D721Med (cell line): ENCODE measurements around the gene DCPS.
"Not testable (repeated sequence)": the region's sequence is repeated elsewhere in the genome, so short reads cannot be mapped to it uniquely, and the experiment has no call there.

Experiments
- DNase-seq: peaks from one replicate; pipeline ENCODE4 v3.0.0; 2011; ENCODE audit warnings: low spot score; ENCODE audit not compliant: insufficient read length
- FAIRE-seq: peaks from 2 replicates; lab custom pipeline; 2011; peaks lifted over from hg19 to GRCh38; lab: Jason Lieb, UNC
- TF ChIP-seq, protein P1 (sequence below): IDR thresholded peaks from 2 replicates; pipeline ENCODE4 v1.5.1; 2012; ENCODE audit warnings: mild to moderate bottlenecking, control low read depth; ENCODE audit not compliant: insufficient read depth; ENCODE audit errors: missing control alignments

The DCPS gene

DNA sequence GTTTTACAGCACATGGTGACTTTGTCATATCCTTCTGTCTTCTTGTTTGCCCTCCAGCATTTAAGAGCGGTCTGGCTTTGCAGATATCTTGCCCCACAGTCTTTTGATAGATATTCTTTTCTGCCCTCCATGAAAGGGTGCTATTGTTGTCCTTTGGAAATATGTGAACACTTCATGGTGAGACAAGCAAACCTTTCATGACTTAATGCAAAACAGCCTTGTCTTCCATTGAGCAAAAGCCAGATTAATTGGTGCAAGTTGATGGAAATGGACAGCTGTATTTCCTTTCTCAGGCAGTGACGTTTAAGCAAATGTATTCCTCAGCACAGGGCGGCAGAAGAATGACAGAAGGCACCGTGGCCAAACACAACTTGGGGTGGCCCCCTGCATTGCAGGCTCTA lies 4.4 kb downstream of the DCPS start:
- TF ChIP-seq, protein P1, sequence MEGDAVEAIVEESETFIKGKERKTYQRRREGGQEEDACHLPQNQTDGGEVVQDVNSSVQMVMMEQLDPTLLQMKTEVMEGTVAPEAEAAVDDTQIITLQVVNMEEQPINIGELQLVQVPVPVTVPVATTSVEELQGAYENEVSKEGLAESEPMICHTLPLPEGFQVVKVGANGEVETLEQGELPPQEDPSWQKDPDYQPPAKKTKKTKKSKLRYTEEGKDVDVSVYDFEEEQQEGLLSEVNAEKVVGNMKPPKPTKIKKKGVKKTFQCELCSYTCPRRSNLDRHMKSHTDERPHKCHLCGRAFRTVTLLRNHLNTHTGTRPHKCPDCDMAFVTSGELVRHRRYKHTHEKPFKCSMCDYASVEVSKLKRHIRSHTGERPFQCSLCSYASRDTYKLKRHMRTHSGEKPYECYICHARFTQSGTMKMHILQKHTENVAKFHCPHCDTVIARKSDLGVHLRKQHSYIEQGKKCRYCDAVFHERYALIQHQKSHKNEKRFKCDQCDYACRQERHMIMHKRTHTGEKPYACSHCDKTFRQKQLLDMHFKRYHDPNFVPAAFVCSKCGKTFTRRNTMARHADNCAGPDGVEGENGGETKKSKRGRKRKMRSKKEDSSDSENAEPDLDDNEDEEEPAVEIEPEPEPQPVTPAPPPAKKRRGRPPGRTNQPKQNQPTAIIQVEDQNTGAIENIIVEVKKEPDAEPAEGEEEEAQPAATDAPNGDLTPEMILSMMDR, result no peak
- DNase-seq (no peak), FAIRE-seq (no peak)

DNA sequence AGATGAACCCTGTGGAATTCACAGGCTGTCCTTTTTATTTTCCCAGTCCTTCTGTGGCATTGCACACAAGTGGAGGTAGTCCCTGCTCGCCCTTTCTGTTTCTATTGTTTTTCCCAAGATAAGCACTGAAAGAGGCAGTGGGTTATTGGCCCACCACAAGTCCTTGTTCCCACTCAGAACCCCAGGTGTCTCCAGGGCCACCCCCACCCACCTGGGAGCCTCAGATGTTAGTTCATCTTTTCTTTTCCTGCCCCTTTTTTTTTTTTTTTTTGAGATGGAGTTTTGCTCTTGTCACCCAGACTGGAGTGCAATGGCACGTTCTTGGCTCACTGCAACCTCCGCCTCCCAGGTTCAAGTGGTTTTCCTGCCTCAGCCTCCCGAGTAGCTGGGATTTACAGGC lies 4.9 kb downstream of the DCPS start:
- DNase-seq, FAIRE-seq: not testable (repeated sequence)

DNA sequence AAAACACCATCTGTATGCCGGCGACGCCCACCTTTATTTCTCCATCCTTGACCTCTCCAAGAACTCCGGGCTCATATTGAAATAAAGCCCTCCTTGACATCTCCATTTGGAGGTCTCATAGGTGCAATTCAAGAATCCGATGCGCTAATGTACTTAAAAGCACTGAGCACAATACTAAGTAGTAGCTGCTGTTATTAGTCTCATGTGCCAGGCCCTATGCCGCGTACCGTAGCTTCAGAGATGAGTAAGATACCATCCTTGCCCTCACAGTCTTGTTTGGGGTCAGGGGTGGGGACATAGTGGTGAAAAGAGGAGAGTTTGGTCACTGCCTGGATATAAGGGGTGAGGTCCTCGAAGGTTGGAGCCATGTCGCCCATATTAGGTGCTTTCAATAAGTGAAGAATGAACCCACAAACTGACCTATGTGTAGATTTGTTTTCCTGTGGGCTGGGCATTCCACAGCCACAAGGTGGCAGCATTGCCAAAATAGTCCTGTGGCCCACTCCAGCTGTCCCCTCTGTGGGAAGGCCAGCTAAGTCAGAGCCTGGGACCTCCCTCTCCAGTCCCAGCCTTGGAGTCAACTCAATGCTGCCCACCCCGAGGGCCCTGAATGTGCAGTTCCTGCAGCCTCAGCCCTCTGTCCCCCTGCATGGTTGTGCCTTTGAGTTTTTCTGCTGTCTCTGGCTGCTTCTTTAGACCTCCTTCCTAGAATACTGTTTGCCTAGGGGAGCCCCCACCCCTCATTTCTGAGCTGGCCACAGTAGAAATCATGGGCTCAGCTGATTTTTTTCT lies 6.5 kb downstream of the DCPS start:
- DNase-seq (no peak), FAIRE-seq (no peak)
- TF ChIP-seq, protein P1, result peak; percentile 94

DNA sequence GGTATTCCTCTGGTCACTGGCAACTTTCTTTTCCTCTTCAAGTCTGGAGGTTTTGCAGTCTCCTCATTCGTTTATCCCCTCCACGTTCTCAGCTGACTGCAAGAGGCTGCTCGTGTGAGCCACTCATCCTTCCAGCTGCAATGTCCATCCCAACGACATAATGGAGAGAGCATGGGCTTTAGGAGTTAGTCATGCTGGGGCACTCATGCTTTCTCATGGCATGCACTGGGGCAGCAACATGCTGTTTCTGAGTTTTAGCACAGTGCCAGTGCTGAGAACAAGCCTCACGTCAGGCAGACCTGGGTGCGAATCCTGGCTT lies 7.1 kb downstream of the DCPS start:
- FAIRE-seq (no peak), DNase-seq (no peak)
- TF ChIP-seq, protein P1, result no peak

DNA sequence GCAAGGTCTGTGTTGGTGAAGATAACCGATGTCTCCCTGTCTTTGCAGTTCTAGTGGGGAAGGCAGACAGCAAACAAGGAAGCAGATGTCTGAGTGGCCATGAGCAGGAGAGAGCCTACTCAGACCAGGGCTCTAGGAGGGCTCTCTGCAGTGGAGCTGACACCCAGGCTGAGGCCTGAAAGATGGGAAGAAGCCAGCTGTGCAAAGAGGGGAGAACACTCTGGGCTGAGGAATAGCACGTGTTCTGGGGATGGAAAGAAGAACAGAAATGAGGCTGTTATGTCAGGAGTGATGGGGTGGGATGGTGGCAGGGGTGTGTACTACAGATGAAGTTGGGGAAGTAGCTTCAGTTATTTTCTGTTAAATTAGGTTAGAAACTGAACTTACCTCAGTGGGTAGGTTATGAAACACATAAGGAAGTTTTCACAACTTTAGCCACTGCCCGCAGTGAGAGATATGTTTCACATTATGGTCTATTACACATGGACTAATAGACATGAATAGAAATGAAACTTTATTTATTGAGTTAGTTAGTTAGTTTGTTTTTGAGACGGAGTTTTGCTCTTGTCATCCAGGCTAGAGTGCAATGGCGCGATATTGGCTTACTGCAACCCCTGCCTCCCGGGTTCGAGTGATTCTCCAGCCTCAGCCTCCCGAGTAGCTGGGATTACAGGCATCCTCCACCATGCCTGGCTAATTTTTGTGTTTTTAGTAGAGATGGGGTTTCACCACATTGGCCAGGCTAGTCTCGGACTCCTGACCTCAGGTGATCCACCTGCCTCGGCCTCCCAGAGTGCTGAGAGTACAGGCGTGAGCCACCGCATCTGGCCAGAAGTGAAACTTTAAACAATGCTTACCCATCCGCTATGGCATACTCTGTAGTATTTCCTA lies 7.8 kb downstream of the DCPS start:
- FAIRE-seq (no peak), DNase-seq (no peak)
- TF ChIP-seq, protein P1, result no peak

DNA sequence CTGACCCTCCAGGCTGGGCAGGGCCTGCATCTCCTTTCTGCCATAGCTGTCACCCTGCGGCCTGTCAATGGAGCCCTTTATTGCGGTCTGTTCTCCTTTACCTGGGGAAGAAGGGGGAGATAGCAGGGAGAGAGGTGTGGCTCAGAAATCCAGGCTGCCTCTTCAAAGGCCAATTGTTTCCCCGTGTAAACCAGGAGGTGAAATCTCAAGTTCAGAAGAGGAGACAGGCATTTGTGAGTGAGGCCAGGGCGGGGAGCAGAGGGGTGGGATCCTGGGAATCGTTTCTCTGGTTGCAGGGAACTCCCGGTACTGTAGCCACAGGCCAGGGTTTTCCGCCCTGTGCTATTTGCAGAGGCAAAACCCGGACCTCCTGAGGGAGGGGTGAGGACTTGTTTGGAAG lies 9.1 kb downstream of the DCPS start:
- FAIRE-seq, result no peak
- TF ChIP-seq, protein P1, result no peak
- no peak for DNase-seq

DNA sequence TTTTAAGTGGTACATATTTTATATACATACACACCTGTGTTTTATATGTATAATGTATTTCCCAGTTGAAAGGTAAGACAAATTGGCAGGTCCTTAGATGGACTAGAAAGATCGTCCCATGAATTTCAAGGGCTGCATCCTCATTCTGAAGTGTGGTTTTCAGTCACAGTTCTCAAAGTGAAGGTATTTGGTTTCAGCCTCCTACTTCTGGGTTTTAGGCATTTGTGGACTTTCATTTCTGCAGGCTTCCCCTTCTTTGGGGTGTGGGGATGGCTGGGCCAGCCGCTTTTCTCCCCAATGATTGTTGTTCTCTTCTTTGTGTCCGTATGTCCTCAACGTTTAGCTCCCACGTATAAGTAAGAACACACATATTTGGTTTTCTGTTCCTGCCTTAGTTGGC lies 10.0 kb downstream of the DCPS start:
- TF ChIP-seq, protein P1, result no peak
- FAIRE-seq (no peak), DNase-seq (no peak)
